Ovary (tissue), 3 donors: ENCODE measurements around the gene ATP8B1.

Experiments used
- EP300 ChIP-seq: sonication (generic); formaldehyde crosslinking; IDR thresholded peaks from one replicate; pipeline ENCODE4 v1.6.1; 2017; ENCODE audit warnings: antibody characterized with exemption
- POLR2A ChIP-seq: fragments of 450-650 bp; IDR thresholded peaks from one replicate; pipeline ENCODE4 v1.6.1; 2017; ENCODE audit warnings: antibody characterized with exemption, mild to moderate bottlenecking, moderate library complexity
- TF ChIP-seq, protein P1 (sequence below), 3 donors: fragments of 450-650 bp in 2 of 3; fragments of 200-600 bp in 1 of 3; IDR thresholded peaks; one replicate each; pipeline versions ENCODE4 v1.5.1 to v1.8.0; 2016 to 2022; ENCODE audit warnings: antibody characterized with exemption in 3 of 3, mild to moderate bottlenecking in 1 of 3
- donor health status: DM: no; HTN: no; CAD: no.

GRCh38 chr18:57768537-57769326, 34.4 kb downstream of the ATP8B1 start:
- TF ChIP-seq, protein P1, sequence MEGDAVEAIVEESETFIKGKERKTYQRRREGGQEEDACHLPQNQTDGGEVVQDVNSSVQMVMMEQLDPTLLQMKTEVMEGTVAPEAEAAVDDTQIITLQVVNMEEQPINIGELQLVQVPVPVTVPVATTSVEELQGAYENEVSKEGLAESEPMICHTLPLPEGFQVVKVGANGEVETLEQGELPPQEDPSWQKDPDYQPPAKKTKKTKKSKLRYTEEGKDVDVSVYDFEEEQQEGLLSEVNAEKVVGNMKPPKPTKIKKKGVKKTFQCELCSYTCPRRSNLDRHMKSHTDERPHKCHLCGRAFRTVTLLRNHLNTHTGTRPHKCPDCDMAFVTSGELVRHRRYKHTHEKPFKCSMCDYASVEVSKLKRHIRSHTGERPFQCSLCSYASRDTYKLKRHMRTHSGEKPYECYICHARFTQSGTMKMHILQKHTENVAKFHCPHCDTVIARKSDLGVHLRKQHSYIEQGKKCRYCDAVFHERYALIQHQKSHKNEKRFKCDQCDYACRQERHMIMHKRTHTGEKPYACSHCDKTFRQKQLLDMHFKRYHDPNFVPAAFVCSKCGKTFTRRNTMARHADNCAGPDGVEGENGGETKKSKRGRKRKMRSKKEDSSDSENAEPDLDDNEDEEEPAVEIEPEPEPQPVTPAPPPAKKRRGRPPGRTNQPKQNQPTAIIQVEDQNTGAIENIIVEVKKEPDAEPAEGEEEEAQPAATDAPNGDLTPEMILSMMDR (IDR thresholded peaks at IDR 0.05), result no peak
- TF ChIP-seq EP300, result no peak
- TF ChIP-seq POLR2A, result no peak
